ENCODE results near the gene GALNT10.

- TF ChIP-seq PHF8 (IDR thresholded peaks at IDR 0.05; ENCODE audit: borderline replicate concordance, low read length) = no peak
- TF ChIP-seq MAFG (tag; conservative IDR thresholded peaks at IDR 0.05) = no peak
- TF ChIP-seq EGR1 (conservative IDR thresholded peaks at IDR 0.05) = no peak
- no peak for TF ChIP-seq CTCF (IDR thresholded peaks at IDR 0.05 in 2 of 3, conservative IDR thresholded peaks at IDR 0.05 in 1 of 3; ENCODE audit: insufficient read depth in 2 of 3, low read depth in 1 of 3, low read length in 3 of 3)
- no peak for TF ChIP-seq FUS (optimal IDR thresholded peaks at IDR 0.05; ENCODE audit: low read depth, low read length)
- no peak for TF ChIP-seq FOXP1 (CRISPR knock-in tag; IDR thresholded peaks at IDR 0.05)
- TF ChIP-seq FOXP4 (CRISPR knock-in tag; IDR thresholded peaks at IDR 0.05; ENCODE audit: borderline replicate concordance) = no peak
- no peak for TF ChIP-seq ETS1 (conservative IDR thresholded peaks at IDR 0.05; ENCODE audit: control insufficient read depth, low read depth, low read length)
- TF ChIP-seq SP1 (CRISPR knock-in tag; IDR thresholded peaks at IDR 0.05) = no peak
- TF ChIP-seq DNMT1 (IDR thresholded peaks at IDR 0.05) = no peak
- TF ChIP-seq GABPB1 (CRISPR knock-in tag; IDR thresholded peaks at IDR 0.05) = no peak
Observed at GRCh38 chr5:154253807-154254206, 63.3 kb downstream of the GALNT10 start.

All from K562 (cell line).